HepG2 (cell line): ENCODE measurements around the gene CBLN3. TPM values are rescaled to one million over a fixed set of nuclear protein-coding genes. Genes with fewer than 3 reads are reported as not detected.
A peak's percentile ranks its signal among the peaks of the same experiment; 100 is the strongest.

Experiments
- ARHGAP35 ChIP-seq: sonication (generic); formaldehyde crosslinking; IDR thresholded peaks from 2 replicates; pipeline ENCODE4 v1.9.0; 2022; ENCODE audit warnings: mild to moderate bottlenecking, inconsistent platforms, moderate library complexity, missing genetic modification reagents, borderline replicate concordance
- EP300 ChIP-seq, 3 experiments: sonication (generic) in 1 of 3; formaldehyde crosslinking in 1 of 3; IDR thresholded peaks; 2 replicates each; pipeline versions ENCODE4 v1.5.1 to v1.6.1; 2011 to 2020; ENCODE audit warnings: low read depth in 2 of 3, low read length in 2 of 3, borderline replicate concordance in 1 of 3, improper control_type of control experiment in 1 of 3, mild to moderate bottlenecking in 1 of 3, missing genetic modification reagents in 1 of 3, moderate library complexity in 1 of 3
- MIER3 ChIP-seq: IDR thresholded peaks from 2 replicates; pipeline ENCODE4 v1.6.1; 2016; ENCODE audit warnings: missing compliant biosample characterization, borderline replicate concordance
- REPIN1 ChIP-seq: sonication (generic); formaldehyde crosslinking; IDR thresholded peaks from 2 replicates; pipeline ENCODE4 v1.8.0; 2022; ENCODE audit warnings: missing genetic modification reagents, low read depth, mild to moderate bottlenecking, borderline replicate concordance
- RFX1 ChIP-seq: fragments of 450-650 bp; IDR thresholded peaks from 2 replicates; pipeline ENCODE4 v1.6.1; 2017
- SMAD3 ChIP-seq: sonication (generic); formaldehyde crosslinking; IDR thresholded peaks from 2 replicates; pipeline ENCODE4 v1.4.0; 2020; ENCODE audit warnings: missing genetic modification reagents
- SNAPC2 ChIP-seq: sonication (generic); formaldehyde crosslinking; IDR thresholded peaks from 2 replicates; pipeline ENCODE4 v1.8.1; 2022; ENCODE audit warnings: mild to moderate bottlenecking, missing genetic modification reagents
- STAG1 ChIP-seq: sonication (generic); formaldehyde crosslinking; IDR thresholded peaks from 2 replicates; pipeline ENCODE4 v1.4.0; 2020; ENCODE audit warnings: missing genetic modification reagents
- THAP11 ChIP-seq: IDR thresholded peaks from 2 replicates; pipeline ENCODE4 v1.6.1; 2016; ENCODE audit warnings: missing biosample characterization, missing genetic modification reagents
- YEATS2 ChIP-seq: sonication (generic); formaldehyde crosslinking; IDR thresholded peaks from 2 replicates; pipeline ENCODE4 v1.4.0; 2020; ENCODE audit warnings: missing genetic modification reagents, borderline replicate concordance
- ZEB1 ChIP-seq: IDR thresholded peaks from 2 replicates; pipeline ENCODE4 v1.6.1; 2012; ENCODE audit warnings: mild to moderate bottlenecking, low read depth, inconsistent platforms; ENCODE audit not compliant: insufficient replicate concordance
- ZFX ChIP-seq: sonication (generic); formaldehyde crosslinking; IDR thresholded peaks from 2 replicates; pipeline ENCODE4 v1.4.0; 2020; ENCODE audit warnings: mild to moderate bottlenecking, low read depth, missing genetic modification reagents, moderate library complexity
- ZNF138 ChIP-seq: sonication (generic); formaldehyde crosslinking; IDR thresholded peaks from 2 replicates; pipeline ENCODE4 v1.5.0; 2020; ENCODE audit warnings: mild to moderate bottlenecking, low read depth, missing genetic modification reagents
- ZNF75D ChIP-seq: sonication (generic); formaldehyde crosslinking; IDR thresholded peaks from 2 replicates; pipeline ENCODE4 v1.8.1; 2023; ENCODE audit warnings: missing genetic modification reagents, mild to moderate bottlenecking, borderline replicate concordance
- polyA plus RNA-seq, 8 experiments: library from polyadenylated mRNA; depleted of rRNA in 3 of 8; stranded (reverse) in 7 of 8; unstranded in 1 of 8; fragments of >200 nt; fragmentation: Illumina TruSeq in 4 of 8; extraction: Trizol in 4 of 8; gene quantifications; 2 replicates each; pipeline versions ENCODE4 v1.2.1 to v1.2.3, GENCODE V29; 2011 to 2016; ENCODE audit warnings: low read depth in 4 of 8, missing spikeins in 1 of 8, mixed read lengths in 1 of 8; ENCODE audit not compliant: insufficient read depth in 1 of 8
- total RNA-seq, 5 experiments: library from RNA; depleted of rRNA; stranded (reverse); fragments of >200 nt; fragmentation: Illumina TruSeq; extraction: Trizol; gene quantifications; 2 replicates each; pipeline ENCODE4 v1.2.3, GENCODE V29; 2016; ENCODE audit warnings: low read depth in 1 of 5
- TF ChIP-seq, protein P1 (sequence below): sonication (generic); formaldehyde crosslinking; conservative IDR thresholded peaks from 2 replicates; pipeline ENCODE4 v1.5.0; 2020; ENCODE audit warnings: missing genetic modification reagents
- TF ChIP-seq, protein P2 (sequence below): sonication (generic); formaldehyde crosslinking; IDR thresholded peaks from 2 replicates; pipeline ENCODE4 v1.9.0; 2021; ENCODE audit warnings: missing genetic modification reagents, borderline replicate concordance
- TF ChIP-seq, protein P3 (sequence below): sonication (generic); formaldehyde crosslinking; IDR thresholded peaks from 2 replicates; pipeline ENCODE4 v1.5.0; 2020; ENCODE audit warnings: mild to moderate bottlenecking, missing genetic modification reagents
- TF ChIP-seq, protein P4 (sequence below), 2 experiments: sonication (generic) in 1 of 2; formaldehyde crosslinking in 1 of 2; IDR thresholded peaks; 2 replicates each; pipeline versions ENCODE4 v1.4.0 to v1.6.1; 2018 to 2020; ENCODE audit warnings: missing genetic modification reagents in 2 of 2, borderline replicate concordance in 1 of 2, low read depth in 1 of 2, mild to moderate bottlenecking in 1 of 2, missing biosample characterization in 1 of 2

Gene CBLN3
- total and polyA plus RNA-seq, 2 of the 13 experiments (the other 11 are each of a cell fraction or from before 2014, with no cell fraction given), result 0.66 to 0.98 TPM

DNA sequence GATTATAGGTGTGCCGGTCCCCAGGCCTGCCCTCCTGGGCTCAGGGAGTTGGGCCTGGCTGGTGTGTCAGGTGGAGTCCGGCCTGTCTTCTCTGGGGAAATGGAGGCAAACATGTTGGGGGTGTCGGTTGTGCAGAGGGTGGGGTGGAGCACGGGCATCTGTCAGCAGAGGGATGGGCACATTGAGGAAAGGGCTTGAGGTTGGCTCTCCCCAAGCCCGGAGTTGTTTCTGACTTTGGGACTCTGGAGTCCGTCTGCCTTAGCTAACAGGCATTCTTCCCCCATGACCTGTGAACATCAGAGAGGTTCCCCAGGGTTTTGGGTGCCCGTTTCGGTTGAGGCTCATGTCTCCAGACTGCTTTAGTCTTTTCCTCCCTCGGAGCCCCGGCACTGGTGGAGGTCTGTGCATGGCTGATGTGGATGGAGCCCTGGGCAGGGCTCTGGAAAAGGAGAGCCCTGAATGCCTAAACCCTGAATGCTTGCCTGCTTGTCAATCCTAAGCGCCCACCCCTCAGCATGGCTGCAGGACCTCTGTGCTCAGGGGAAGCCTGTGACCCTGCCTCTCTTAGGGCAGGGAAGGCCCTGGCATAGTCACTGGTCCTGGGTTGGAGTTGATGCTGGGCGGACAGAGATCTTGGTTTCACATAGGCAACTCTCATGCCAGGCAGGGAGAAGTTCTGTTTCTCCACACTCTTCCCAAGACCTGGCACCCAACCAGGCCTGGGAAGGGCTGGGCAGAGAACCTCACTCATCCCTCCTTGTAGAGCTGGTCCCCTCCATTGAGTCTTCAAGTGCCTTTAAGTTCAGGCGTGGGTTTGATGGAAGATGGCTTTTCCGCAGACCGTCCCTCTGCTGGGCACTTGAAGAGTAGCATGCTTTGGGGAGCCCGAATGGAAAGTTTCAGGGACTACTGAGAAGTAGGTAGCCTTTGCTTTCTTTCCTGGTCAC lies 17.8 kb downstream of the CBLN3 start (continued):
- TF ChIP-seq, protein P1, sequence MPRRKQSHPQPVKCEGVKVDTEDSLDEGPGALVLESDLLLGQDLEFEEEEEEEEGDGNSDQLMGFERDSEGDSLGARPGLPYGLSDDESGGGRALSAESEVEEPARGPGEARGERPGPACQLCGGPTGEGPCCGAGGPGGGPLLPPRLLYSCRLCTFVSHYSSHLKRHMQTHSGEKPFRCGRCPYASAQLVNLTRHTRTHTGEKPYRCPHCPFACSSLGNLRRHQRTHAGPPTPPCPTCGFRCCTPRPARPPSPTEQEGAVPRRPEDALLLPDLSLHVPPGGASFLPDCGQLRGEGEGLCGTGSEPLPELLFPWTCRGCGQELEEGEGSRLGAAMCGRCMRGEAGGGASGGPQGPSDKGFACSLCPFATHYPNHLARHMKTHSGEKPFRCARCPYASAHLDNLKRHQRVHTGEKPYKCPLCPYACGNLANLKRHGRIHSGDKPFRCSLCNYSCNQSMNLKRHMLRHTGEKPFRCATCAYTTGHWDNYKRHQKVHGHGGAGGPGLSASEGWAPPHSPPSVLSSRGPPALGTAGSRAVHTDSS (CRISPR knock-in tag), result 0 out of 2 replicates have a peak, but pooled peaks have one; percentile 35
- TF ChIP-seq, protein P2, sequence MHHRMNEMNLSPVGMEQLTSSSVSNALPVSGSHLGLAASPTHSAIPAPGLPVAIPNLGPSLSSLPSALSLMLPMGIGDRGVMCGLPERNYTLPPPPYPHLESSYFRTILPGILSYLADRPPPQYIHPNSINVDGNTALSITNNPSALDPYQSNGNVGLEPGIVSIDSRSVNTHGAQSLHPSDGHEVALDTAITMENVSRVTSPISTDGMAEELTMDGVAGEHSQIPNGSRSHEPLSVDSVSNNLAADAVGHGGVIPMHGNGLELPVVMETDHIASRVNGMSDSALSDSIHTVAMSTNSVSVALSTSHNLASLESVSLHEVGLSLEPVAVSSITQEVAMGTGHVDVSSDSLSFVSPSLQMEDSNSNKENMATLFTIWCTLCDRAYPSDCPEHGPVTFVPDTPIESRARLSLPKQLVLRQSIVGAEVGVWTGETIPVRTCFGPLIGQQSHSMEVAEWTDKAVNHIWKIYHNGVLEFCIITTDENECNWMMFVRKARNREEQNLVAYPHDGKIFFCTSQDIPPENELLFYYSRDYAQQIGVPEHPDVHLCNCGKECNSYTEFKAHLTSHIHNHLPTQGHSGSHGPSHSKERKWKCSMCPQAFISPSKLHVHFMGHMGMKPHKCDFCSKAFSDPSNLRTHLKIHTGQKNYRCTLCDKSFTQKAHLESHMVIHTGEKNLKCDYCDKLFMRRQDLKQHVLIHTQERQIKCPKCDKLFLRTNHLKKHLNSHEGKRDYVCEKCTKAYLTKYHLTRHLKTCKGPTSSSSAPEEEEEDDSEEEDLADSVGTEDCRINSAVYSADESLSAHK, result no peak
- TF ChIP-seq YEATS2 (CRISPR knock-in tag), result peak; percentile 62; the same call in 1 of the 2 replicates
- TF ChIP-seq REPIN1 (CRISPR knock-in tag), result no peak
- peak in 1 of 2 experiments; percentile 37; a peak in 1 of 4 replicates for TF ChIP-seq EP300 (IDR thresholded peaks at IDR 0.05; ENCODE audit: low read depth in 2 of 2, low read length in 2 of 2)
- TF ChIP-seq EP300 (CRISPR knock-in tag; IDR thresholded peaks at IDR 0.05; ENCODE audit: borderline replicate concordance), result no peak
- 0 out of 2 replicates have a peak, but pooled peaks have one; percentile 27 for TF ChIP-seq ARHGAP35 (CRISPR knock-in tag)
- TF ChIP-seq STAG1, result peak; percentile 86
- 0 out of 2 replicates have a peak, but pooled peaks have one; percentile 29 for TF ChIP-seq THAP11 (CRISPR knock-in tag)
- no peak for TF ChIP-seq ZNF138 (CRISPR knock-in tag)
- TF ChIP-seq SMAD3 (CRISPR knock-in tag), result 0 out of 2 replicates have a peak, but pooled peaks have one; percentile 41
- TF ChIP-seq RFX1, result no peak
- peak; percentile 40; the same call in 1 of the 2 replicates for TF ChIP-seq MIER3 (CRISPR knock-in tag)
- peak; percentile 68; the same call in 1 of the 2 replicates for TF ChIP-seq ZNF75D (CRISPR knock-in tag)
- no peak for TF ChIP-seq ZFX
- TF ChIP-seq, protein P3, sequence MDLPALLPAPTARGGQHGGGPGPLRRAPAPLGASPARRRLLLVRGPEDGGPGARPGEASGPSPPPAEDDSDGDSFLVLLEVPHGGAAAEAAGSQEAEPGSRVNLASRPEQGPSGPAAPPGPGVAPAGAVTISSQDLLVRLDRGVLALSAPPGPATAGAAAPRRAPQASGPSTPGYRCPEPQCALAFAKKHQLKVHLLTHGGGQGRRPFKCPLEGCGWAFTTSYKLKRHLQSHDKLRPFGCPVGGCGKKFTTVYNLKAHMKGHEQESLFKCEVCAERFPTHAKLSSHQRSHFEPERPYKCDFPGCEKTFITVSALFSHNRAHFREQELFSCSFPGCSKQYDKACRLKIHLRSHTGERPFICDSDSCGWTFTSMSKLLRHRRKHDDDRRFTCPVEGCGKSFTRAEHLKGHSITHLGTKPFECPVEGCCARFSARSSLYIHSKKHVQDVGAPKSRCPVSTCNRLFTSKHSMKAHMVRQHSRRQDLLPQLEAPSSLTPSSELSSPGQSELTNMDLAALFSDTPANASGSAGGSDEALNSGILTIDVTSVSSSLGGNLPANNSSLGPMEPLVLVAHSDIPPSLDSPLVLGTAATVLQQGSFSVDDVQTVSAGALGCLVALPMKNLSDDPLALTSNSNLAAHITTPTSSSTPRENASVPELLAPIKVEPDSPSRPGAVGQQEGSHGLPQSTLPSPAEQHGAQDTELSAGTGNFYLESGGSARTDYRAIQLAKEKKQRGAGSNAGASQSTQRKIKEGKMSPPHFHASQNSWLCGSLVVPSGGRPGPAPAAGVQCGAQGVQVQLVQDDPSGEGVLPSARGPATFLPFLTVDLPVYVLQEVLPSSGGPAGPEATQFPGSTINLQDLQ, result peak; percentile 42; the same call in 1 of the 2 replicates
- TF ChIP-seq SNAPC2 (CRISPR knock-in tag), result no peak
- TF ChIP-seq, protein P4, sequence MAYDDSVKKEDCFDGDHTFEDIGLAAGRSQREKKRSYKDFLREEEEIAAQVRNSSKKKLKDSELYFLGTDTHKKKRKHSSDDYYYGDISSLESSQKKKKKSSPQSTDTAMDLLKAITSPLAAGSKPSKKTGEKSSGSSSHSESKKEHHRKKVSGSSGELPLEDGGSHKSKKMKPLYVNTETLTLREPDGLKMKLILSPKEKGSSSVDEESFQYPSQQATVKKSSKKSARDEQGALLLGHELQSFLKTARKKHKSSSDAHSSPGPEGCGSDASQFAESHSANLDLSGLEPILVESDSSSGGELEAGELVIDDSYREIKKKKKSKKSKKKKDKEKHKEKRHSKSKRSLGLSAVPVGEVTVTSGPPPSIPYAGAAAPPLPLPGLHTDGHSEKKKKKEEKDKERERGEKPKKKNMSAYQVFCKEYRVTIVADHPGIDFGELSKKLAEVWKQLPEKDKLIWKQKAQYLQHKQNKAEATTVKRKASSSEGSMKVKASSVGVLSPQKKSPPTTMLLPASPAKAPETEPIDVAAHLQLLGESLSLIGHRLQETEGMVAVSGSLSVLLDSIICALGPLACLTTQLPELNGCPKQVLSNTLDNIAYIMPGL (CRISPR knock-in tag; IDR thresholded peaks at IDR 0.05; ENCODE audit: borderline replicate concordance in 1 of 2, low read depth in 1 of 2), result peak in 1 of 2 experiments; percentile 55; a peak in 1 of 4 replicates
- TF ChIP-seq ZEB1, result no peak
